Kidney epithelial cell (primary cell): ENCODE measurements around the gene FGFBP2. TPM values are rescaled to one million over a fixed set of nuclear protein-coding genes. Genes with fewer than 3 reads are reported as not detected.

ENCODE experiments used
- DNase-seq: peaks from one replicate; pipeline ENCODE4 v3.0.0-alpha.2; 2010; ENCODE audit warnings: low read depth
- H3K27me3 ChIP-seq: 2 replicates; pipeline ENCODE4 v1.6.0; 2011; ENCODE audit warnings: low read length; ENCODE audit not compliant: control insufficient read depth, insufficient read depth
- H3K36me3 ChIP-seq: 2 replicates; pipeline ENCODE4 v1.5.1; 2011; ENCODE audit warnings: low read length; ENCODE audit not compliant: control insufficient read depth, insufficient read depth
- H3K4me3 ChIP-seq: 2 replicates; pipeline ENCODE4 v1.5.1; 2011; ENCODE audit warnings: low read depth, mild to moderate bottlenecking, control low read depth, low read length
- total RNA-seq: library from RNA; depleted of rRNA; stranded (reverse); fragments of >200 nt; gene quantifications from 2 replicates; pipeline ENCODE4 v1.2.3, GENCODE V29; 2015
- TF ChIP-seq, protein P1 (sequence below): IDR thresholded peaks from 2 replicates; pipeline ENCODE4 v1.5.1; 2011; ENCODE audit warnings: mild to moderate bottlenecking, moderate library complexity, low read length, control low read depth, inconsistent platforms; ENCODE audit not compliant: insufficient read depth, poor library complexity, severe bottlenecking

FGFBP2 gene
- total RNA-seq, 1 donor from 2014 or later: not detected

DNA sequence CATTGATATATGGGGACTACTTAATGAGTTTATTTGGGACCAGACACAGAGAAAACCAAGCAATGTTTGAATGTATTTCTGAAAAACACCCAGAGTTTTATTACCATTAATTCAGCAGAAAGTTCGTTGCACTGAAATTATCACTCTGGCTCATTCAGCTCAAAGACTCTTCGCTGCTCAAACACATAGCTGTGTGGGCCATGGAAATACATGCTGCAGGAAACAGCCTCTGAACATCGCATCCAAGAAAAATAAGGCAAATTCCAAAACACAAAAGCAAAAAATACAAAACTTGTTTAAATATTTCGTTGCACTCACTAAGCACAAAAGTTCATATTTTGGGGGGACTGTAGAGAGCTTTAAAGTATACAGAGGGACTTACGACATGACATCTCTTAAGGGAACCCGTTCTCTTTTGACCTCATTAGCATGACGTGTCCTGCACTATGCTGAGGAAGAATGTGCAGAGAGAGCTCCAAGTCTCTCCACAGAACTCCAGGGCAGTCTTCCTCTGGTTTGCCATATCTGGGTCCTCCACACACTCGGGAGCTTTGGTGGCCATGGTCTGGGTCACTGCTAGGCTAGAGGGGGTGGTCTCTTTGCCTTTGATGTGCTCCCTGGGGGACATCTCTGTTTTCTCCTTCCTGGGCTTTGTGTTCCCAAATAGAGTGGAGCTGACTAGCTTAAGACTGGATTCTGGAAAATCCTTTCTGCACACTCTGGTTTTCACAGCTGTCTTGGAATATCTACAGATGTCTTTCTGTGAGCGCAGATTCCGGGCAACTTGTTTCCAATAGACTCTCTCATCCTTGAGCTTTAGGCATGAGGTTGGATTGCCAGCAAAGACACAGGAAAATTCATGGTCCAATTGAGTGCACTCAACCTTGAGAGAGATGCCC lies 27.2 kb downstream of the FGFBP2 start:
- Histone ChIP-seq H3K36me3 (no peaks in the 10 kb centered on the region), H3K4me3 (no peak overlapping the region), H3K27me3 (no peaks in the 10 kb centered on the region)
- DNase-seq: no peak
- TF ChIP-seq, protein P1, sequence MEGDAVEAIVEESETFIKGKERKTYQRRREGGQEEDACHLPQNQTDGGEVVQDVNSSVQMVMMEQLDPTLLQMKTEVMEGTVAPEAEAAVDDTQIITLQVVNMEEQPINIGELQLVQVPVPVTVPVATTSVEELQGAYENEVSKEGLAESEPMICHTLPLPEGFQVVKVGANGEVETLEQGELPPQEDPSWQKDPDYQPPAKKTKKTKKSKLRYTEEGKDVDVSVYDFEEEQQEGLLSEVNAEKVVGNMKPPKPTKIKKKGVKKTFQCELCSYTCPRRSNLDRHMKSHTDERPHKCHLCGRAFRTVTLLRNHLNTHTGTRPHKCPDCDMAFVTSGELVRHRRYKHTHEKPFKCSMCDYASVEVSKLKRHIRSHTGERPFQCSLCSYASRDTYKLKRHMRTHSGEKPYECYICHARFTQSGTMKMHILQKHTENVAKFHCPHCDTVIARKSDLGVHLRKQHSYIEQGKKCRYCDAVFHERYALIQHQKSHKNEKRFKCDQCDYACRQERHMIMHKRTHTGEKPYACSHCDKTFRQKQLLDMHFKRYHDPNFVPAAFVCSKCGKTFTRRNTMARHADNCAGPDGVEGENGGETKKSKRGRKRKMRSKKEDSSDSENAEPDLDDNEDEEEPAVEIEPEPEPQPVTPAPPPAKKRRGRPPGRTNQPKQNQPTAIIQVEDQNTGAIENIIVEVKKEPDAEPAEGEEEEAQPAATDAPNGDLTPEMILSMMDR: no peak

DNA sequence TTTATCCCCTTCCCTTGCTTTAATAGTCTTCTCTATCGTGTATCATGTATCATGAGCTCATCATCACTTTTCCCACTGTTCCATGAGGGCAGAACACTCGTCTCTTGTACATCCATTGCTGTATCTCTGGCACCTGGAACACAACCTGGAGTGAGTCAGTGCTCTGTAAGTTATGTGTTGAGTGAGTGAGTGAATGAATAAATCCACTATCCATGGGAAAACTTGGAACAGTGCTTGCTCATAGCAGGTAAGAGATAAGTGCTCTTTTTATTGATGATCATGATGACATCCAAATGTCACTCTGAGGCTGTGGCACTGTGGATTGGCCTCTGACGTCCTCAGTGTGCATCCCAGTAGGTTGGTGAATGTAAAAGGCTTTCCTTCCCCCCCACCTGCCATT lies 28.7 kb downstream of the FGFBP2 start:
- H3K27me3 ChIP-seq: no peaks in the 10 kb centered on the region
- TF ChIP-seq, protein P1: no peak
- no peaks in the 10 kb centered on the region for H3K36me3 ChIP-seq
- no peak for DNase-seq
- H3K4me3 ChIP-seq: no peak overlapping the region

DNA sequence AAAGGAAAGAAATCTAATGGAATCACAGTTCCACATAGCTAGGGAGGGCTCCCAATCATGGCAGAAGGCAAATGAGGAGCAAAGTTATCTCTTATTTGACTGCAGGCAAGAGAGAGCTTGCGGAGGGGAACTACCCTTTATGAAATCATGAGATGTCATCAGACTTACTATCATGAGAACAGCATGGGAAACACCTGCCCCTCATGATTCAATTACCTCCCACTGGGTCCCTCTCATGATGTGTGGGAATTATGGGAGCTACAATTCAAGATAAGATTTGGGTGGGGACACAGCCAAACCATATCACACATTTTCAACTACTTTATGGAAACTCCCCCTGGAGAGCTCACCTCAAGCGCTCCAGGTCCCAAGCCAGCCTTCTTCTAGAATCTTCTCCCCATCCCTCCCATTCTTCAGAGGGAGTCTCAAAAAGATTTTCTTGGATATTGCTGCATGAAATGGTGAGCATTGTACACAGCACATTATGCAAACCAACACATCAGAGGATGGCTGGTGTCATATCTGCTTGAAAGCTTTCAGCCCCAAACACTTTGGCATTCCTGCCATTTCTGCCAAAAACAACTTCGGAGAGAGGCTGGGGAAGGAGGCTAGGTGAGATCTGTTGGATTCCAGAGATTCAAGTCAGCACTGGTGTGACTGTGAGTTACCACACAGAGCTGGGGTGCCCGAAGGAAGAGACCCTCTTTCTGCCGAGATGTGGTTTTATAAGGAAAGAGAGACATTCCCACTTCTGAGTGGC lies 31.3 kb downstream of the FGFBP2 start:
- Histone ChIP-seq H3K4me3 (no peak overlapping the region), H3K27me3 (no peaks in the 10 kb centered on the region), H3K36me3 (no peaks in the 10 kb centered on the region)
- DNase-seq: no peak
- TF ChIP-seq, protein P1: no peak

DNA sequence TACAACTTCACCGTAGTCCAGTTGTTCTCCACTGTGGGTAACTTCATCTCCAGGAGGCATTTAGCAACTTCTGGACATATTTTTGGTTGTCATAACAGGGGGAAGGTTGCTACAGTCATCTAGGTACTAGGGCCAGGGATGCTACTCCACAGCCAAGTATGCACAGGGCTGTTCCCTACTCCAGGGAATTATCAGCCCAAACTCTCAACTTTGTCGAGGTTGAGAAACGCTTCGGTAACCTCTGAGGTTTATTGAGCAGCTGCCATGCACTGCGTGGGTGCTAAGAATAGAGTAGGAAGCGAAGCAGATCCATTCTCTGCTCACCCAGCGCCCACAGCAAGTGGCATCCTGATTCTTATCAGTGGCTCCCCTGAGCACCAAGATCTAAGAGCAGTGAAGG lies 32.7 kb downstream of the FGFBP2 start:
- Histone ChIP-seq H3K27me3 (no peaks in the 10 kb centered on the region), H3K36me3 (no peaks in the 10 kb centered on the region), H3K4me3 (no peak overlapping the region)
- DNase-seq: no peak
- TF ChIP-seq, protein P1: no peak

DNA sequence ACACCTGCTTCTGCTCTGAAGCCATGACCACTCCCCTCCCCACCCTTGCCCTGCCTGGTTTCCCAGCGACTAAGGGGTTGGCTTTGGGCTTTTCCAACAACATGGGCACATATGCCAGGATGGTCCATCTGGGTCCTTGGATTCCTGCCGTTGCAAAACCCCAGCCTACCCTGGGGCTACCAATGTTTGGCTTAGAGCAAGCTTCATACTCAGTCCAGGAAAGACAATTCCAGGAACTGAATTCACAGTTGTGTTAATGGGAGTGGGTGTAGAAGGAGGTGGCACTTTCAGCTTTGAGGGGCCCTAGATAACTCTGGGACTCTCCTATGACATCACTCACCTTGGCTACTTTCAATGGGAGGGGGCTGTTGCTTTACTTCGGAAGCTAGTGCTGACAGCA lies 33.4 kb downstream of the FGFBP2 start:
- Histone ChIP-seq H3K36me3 (no peaks in the 10 kb centered on the region), H3K27me3 (no peaks in the 10 kb centered on the region), H3K4me3 (no peak overlapping the region)
- DNase-seq: no peak
- TF ChIP-seq, protein P1: no peak
